GM20000 (cell line): ENCODE results near the gene SLC25A46.

ENCODE experiments used
- DNase-seq: peaks from one replicate; pipeline ENCODE4 v3.0.0; 2012; ENCODE audit warnings: low spot score
- TF ChIP-seq, protein P1 (sequence below): IDR thresholded peaks from 2 replicates; pipeline ENCODE4 v1.5.1; 2012; ENCODE audit warnings: mild to moderate bottlenecking, control low read depth; ENCODE audit errors: extremely low read depth, missing control alignments

SLC25A46 gene

DNA sequence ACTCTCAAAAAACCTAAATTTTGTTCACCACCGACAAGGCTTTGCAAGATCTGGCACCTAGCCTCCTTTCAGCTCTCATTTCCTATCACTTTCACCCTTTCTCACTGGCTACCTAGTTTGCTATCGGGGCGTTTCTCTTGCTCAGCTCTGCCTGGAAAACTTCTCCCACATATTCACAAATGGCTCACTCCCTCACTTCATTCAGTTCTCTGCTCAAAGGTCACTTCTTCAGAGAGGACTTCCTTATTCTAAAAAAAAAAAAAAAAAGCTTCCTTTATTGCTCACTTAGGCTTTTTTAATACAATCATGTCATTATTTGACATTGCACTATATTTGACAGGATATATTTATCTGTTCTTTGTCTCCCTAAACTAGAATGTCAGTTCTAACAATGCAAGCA is 2.1 kb upstream of the SLC25A46 start:
- TF ChIP-seq, protein P1, sequence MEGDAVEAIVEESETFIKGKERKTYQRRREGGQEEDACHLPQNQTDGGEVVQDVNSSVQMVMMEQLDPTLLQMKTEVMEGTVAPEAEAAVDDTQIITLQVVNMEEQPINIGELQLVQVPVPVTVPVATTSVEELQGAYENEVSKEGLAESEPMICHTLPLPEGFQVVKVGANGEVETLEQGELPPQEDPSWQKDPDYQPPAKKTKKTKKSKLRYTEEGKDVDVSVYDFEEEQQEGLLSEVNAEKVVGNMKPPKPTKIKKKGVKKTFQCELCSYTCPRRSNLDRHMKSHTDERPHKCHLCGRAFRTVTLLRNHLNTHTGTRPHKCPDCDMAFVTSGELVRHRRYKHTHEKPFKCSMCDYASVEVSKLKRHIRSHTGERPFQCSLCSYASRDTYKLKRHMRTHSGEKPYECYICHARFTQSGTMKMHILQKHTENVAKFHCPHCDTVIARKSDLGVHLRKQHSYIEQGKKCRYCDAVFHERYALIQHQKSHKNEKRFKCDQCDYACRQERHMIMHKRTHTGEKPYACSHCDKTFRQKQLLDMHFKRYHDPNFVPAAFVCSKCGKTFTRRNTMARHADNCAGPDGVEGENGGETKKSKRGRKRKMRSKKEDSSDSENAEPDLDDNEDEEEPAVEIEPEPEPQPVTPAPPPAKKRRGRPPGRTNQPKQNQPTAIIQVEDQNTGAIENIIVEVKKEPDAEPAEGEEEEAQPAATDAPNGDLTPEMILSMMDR, result no peak
- no peak for DNase-seq

DNA sequence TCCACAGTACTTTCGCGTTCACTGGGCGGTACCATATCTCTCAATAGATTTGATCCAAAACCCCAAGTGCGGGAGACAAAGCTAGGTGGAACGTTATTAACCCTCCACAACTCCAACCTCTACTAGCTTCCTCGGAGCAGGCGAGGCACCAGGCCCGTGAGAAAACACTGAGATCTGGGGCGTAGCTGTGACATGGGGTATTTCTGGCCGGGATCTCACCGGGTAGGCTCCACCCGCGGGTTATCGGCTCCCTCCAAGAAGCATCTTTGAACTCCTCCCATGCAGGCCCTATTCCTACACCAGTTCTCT is 350 bp upstream of the SLC25A46 start:
- peak; percentile 70 for DNase-seq
- TF ChIP-seq, protein P1, result no peak

DNA sequence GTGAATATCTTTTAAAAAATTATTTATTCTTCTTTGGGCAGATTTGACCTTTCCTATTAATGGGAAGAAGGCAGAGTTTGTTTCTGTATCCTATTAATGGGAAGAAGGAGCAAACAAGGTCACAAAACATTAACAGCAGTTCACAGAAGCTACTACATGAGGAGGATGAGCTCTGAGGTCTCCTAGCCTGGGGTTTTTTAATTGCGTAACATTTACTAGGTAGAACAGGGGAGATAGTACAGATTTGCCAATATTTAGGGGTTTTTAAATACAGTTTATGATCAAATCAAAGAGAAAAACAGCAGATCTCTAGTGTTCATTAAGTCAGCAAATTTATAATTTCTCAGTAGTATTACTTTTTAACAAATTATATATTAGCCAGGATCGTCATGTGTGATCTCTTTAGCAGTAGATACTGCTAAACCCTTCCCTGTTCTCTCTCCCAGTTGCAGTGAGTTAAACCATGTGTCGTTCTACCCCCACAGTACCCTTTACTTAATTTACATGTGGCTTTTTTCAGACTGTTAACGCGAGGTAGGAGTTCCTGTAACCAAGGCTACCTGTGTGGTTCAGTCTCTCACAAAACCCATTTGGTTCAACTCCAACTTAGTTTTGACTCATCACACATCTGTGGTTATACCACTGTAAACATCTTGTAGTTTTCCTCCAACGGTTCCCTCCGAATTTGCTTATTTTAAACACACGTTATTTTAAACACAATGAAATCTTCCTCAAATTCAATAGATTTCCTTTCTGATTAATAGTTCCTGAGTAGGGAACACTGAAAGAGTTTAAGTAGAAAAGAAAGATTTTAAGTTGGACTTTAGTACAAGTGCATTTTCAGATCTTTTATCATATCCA is 13.3 kb downstream of the SLC25A46 start:
- TF ChIP-seq, protein P1, result no peak
- peak; percentile 72 for DNase-seq

DNA sequence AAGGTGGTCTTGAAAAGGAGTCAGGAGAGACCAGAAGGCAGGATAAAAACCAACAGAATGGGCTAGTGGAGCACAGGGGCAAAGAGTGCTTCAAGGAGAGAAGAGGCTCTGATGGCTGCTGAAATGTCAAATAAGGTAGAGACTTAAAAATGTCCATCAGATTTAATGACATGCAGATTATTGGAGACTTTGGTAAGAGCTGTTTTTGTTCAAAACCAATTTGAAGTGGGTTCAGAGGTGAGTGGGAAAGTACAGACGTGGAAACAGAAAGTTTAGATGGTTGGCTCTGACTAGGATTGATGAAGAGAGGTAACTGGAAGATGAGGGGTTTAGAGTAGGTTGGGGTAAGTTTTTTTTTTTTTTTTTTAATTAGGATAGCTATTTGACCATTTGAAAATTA is 14.1 kb downstream of the SLC25A46 start:
- no peak for DNase-seq
- TF ChIP-seq, protein P1, result no peak

DNA sequence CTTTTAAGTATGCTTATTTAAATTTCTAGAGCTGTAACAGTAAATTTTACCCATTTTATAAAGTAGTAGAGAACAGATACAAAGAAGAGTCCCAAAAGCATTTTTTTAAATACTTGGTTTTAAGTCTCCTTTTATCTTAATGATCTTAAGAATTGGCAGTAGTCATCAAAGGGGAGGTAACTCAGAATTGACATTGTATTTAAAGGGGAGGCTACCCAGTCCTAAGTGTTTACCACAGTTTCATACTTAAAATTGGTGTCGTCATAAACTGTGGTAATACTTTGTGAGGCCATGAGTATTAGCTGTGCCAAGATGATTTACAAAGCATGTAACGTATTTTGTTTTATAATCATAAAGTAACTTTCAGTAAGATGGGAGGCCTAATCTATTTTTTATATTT is 14.8 kb downstream of the SLC25A46 start:
- TF ChIP-seq, protein P1, result no peak
- no peak for DNase-seq

DNA sequence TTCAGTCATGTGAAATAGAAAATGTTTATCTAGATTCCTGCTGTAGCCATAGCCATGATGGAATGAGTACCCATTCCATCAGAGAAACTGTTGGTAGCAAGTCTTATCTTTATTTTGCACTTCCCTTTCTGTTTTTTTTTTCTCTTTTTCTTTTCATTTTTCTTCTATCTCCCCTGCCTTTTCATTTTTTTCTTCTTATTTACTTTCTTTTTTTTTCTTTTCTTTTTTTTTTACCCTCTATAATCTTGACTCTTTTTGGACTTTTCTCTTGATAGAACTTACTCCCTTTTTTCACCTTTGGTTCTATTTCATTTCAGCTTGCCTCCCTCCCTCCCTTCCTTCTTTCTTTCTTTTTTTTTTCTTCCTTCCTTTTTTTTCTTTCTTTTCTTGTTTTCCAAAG is 15.4 kb downstream of the SLC25A46 start:
- TF ChIP-seq, protein P1, result no peak
- no peak for DNase-seq

DNA sequence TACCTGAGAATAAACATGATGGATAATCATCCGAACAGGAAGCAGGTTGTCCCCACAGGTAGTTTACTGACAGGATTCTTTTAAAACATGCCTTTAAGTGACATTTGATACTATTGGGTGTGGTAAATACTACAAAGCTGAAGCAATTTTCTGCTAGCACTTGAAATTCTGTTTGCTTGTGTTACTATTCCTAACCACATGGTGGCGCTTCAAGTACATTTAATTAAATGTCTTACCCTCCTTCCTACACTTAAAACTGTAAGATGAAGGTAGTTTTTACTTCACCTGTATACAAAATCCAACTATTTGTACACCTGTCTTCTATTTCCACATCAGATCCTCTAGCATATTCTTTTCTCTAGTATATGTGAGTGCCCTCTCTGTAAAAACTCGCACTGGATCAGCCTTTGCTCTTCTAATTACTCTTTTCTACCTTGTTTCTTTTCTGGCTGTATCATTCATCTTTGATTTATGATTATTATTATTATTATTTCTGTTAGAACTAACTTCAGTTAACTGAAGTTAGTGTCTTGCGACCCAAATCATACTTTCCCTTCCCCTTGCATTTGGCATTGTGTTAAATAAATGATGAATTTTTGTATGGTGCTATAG is 18.4 kb downstream of the SLC25A46 start:
- DNase-seq, result no peak
- TF ChIP-seq, protein P1, result peak; percentile 56
